T-helper 2 cell treated with Interferon-gamma antibody and Interleukin-4, amounts not matched to agents 5 μg/mL and 100 μg/mL, for 36 hours (primary cell): ENCODE data around the gene PTPRN2.

ENCODE experiments used
- DNase-seq: peaks from one replicate; pipeline ENCODE4 v3.0.0; 2021; ENCODE audit warnings: low spot score
- H3K27ac Mint-ChIP-seq: one replicate; pipeline ENCODE4 v1.8.0; 2021; ENCODE audit warnings: mild to moderate bottlenecking, mixed read lengths
- H3K27me3 Mint-ChIP-seq: one replicate; pipeline ENCODE4 v1.8.0; 2021; ENCODE audit warnings: low read depth, mixed read lengths
- H3K36me3 Mint-ChIP-seq: one replicate; pipeline ENCODE4 v1.8.0; 2021; ENCODE audit warnings: low read depth, mixed read lengths
- H3K4me1 Mint-ChIP-seq: one replicate; pipeline ENCODE4 v1.8.0; 2021; ENCODE audit warnings: low read depth, mixed read lengths
- H3K4me3 Mint-ChIP-seq: one replicate; pipeline ENCODE4 v1.8.0; 2022; ENCODE audit warnings: mild to moderate bottlenecking, moderate library complexity, mixed read lengths
- H3K9me3 Mint-ChIP-seq: one replicate; pipeline ENCODE4 v1.8.0; 2021; ENCODE audit warnings: mixed read lengths

PTPRN2 gene

DNA sequence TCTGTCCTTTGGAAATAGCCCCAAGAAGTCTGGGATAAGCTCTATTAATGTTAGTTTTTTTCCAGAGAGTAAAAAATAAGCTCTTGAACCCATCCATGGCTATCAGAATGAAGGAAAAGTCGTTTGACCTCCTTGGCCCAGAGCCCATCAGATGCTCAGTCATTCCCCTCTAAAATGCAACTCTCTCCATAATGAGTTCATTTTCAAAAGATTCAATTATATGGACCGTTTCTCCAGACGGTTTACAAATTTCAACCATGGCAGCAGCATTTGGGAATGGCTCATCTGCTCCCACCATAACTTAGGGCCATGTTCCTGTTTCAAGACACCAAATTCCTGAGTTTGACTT is 220.0 kb downstream of the PTPRN2 start:
- no peaks in the 10 kb centered on the region for H3K36me3 Mint-ChIP-seq
- H3K4me1 Mint-ChIP-seq = no peaks in the 10 kb centered on the region
- H3K27ac Mint-ChIP-seq = no peak overlapping the region
- H3K4me3 Mint-ChIP-seq = no peak overlapping the region
- peaks cover 6% of the 10 kb centered on the region for H3K9me3 Mint-ChIP-seq
- H3K27me3 Mint-ChIP-seq = no peaks in the 10 kb centered on the region
- no peak for DNase-seq

DNA sequence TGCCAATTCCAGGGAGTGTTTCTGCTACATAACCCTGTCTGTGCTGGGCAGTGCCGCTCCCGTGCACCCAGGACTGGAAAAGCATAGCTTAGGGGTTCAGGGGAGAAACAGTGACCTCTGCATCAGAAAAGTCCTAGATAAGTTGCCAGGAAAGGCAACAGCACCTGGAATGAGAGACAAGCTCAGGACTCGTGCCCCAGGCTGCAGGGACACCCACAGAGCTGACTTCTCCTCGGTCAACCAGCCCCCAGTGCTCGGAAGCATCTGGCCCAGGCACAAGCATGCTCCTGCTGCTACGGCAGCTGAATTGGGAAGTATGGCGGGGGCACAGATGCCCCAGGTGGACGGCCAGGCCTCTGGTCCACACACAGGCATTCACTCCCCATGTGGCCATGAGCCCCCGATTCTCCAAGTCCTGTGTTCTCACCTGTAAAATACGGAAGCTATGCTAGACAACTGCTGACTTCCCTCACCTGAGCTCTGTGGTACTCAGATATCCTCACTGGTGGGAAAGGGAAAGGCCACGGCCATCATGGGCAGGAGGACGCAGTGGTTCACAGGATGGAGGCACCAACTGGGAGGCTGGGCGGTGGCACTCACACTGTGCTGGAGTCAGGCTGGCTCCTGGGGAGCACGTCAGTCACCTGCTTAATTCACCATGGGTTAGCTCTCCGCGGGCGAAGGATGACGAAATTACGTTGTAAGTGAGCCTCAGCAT is 220.5 kb downstream of the PTPRN2 start:
- H3K36me3 Mint-ChIP-seq = no peaks in the 10 kb centered on the region
- no peaks in the 10 kb centered on the region for H3K27me3 Mint-ChIP-seq
- no peak overlapping the region for H3K27ac Mint-ChIP-seq
- H3K4me3 Mint-ChIP-seq = no peak overlapping the region
- DNase-seq = no peak
- H3K4me1 Mint-ChIP-seq = no peaks in the 10 kb centered on the region
- H3K9me3 Mint-ChIP-seq = peaks cover 6% of the 10 kb centered on the region

- no peak for DNase-seq
- H3K4me1 Mint-ChIP-seq = no peaks in the 10 kb centered on the region
- no peak overlapping the region for H3K4me3 Mint-ChIP-seq
- H3K9me3 Mint-ChIP-seq = peaks cover 6% of the 10 kb centered on the region
- H3K27me3 Mint-ChIP-seq = no peaks in the 10 kb centered on the region
- H3K27ac Mint-ChIP-seq = no peak overlapping the region
- H3K36me3 Mint-ChIP-seq = no peaks in the 10 kb centered on the region
Observed at GRCh38 chr7:158366346-158366745, 221.3 kb downstream of the PTPRN2 start.

DNA sequence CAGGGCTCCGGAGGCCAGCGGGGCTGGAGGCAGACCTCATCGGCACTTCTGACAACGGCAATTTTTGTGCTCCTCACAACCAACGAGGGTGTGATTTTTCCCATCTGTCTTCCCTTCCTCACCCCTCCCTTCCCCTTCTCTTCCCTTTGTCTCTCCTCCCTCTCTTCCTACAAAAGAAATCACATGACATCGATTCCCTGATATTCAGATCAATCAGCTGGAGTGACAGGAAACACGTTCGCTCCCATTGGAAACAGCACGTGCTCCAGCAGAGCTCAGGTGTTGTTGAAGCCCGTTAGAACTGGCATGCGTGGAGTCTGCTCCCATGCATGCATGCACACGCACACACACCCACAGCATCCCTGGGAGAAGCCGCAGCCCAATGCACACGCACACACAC is 222.4 kb downstream of the PTPRN2 start:
- DNase-seq = no peak
- no peaks in the 10 kb centered on the region for H3K36me3 Mint-ChIP-seq
- no peak overlapping the region for H3K4me3 Mint-ChIP-seq
- no peaks in the 10 kb centered on the region for H3K4me1 Mint-ChIP-seq
- H3K27ac Mint-ChIP-seq = no peak overlapping the region
- H3K9me3 Mint-ChIP-seq = peaks cover 6% of the 10 kb centered on the region
- no peaks in the 10 kb centered on the region for H3K27me3 Mint-ChIP-seq

- H3K27ac Mint-ChIP-seq = no peak overlapping the region
- peaks cover 6% of the 10 kb centered on the region for H3K9me3 Mint-ChIP-seq
- H3K27me3 Mint-ChIP-seq = no peaks in the 10 kb centered on the region
- H3K36me3 Mint-ChIP-seq = no peaks in the 10 kb centered on the region
- H3K4me3 Mint-ChIP-seq = no peak overlapping the region
- no peaks in the 10 kb centered on the region for H3K4me1 Mint-ChIP-seq
- DNase-seq = no peak
Observed at GRCh38 chr7:158364451-158364850, 223.2 kb downstream of the PTPRN2 start.

- Mint-ChIP-seq H3K9me3 (peaks cover 6% of the 10 kb centered on the region), H3K36me3 (no peaks in the 10 kb centered on the region), H3K27me3 (no peaks in the 10 kb centered on the region), H3K4me1 (no peaks in the 10 kb centered on the region), H3K27ac (no peak overlapping the region), H3K4me3 (no peak overlapping the region)
- no peak for DNase-seq
Observed at GRCh38 chr7:158362912-158363905, 224.4 kb downstream of the PTPRN2 start.

DNA sequence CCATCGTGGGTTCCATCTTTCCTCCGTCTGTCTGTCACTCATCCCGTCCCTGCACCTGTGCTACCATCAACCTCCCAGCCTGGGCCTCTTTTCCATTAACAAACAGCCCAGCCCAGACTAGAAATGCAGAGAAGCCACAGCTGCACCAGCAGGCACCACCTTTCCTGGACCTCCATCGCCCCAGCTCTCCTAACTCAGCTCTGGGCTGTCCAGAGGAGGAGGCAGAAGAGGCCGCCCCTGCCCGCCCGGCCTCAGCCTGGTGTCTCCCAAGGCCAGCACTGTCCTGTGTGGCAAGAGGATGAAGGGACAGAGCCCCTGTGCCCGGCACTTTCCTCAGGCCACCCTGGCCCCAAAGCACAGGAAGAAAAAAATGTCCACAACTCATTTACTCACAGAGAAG is 225.6 kb downstream of the PTPRN2 start:
- no peaks in the 10 kb centered on the region for H3K36me3 Mint-ChIP-seq
- H3K4me1 Mint-ChIP-seq = no peaks in the 10 kb centered on the region
- no peak for DNase-seq
- H3K27me3 Mint-ChIP-seq = no peaks in the 10 kb centered on the region
- H3K9me3 Mint-ChIP-seq = peaks cover 6% of the 10 kb centered on the region
- H3K4me3 Mint-ChIP-seq = no peak overlapping the region
- no peak overlapping the region for H3K27ac Mint-ChIP-seq

GRCh38 chr7:158361326-158361946 is 226.2 kb downstream of the PTPRN2 start:
- no peaks in the 10 kb centered on the region for H3K36me3 Mint-ChIP-seq

DNA sequence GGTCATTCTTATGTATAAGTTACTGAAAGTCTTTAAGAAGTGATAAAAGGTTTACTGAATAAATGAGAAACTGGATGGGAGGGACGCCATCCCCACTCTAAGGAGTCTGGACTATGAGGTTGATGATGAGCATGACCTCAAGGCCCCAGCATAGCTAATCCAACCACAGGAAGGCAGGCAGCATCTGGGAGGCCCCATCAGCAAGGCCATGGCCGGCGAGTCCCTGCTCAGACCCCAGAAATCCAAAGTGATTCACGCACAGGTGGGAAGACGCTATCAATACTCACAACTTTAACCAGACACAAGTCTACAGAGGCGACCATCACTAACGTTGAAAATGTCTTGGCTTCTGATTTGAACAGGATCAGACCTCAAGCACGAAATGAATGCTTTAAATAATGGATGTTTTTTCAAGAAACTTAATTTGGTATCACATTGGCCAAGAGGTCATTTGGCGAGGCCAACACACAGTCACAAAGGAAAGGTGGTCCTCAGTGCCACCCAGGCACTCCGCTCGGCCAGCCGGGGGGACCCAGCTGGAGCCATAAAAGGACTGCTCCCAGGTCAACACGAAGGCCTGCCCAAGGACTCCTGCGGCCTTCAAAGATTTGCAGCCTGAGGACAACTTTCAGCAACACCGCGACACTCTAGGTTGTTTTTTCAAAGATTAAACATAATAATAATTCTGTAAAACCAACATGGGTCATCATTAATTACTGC is 228.5 kb downstream of the PTPRN2 start:
- no peaks in the 10 kb centered on the region for H3K36me3 Mint-ChIP-seq
- H3K4me3 Mint-ChIP-seq = no peak overlapping the region
- no peaks in the 10 kb centered on the region for H3K27me3 Mint-ChIP-seq
- DNase-seq = no peak
- H3K9me3 Mint-ChIP-seq = no peaks in the 10 kb centered on the region
- H3K27ac Mint-ChIP-seq = no peak overlapping the region
- no peaks in the 10 kb centered on the region for H3K4me1 Mint-ChIP-seq

More at GRCh38 chr7:158361326-158361946, 226.2 kb downstream of the PTPRN2 start:
- no peak overlapping the region for H3K4me3 Mint-ChIP-seq
- peaks cover 6% of the 10 kb centered on the region for H3K9me3 Mint-ChIP-seq
- DNase-seq = no peak
- H3K4me1 Mint-ChIP-seq = no peaks in the 10 kb centered on the region
- peak overlapping the region; percentile 36 for H3K27ac Mint-ChIP-seq
- H3K27me3 Mint-ChIP-seq = no peaks in the 10 kb centered on the region

GRCh38 chr7:158357898-158358821 is 229.5 kb downstream of the PTPRN2 start:
- H3K4me1 Mint-ChIP-seq = no peaks in the 10 kb centered on the region
- DNase-seq = no peak
- H3K9me3 Mint-ChIP-seq = no peaks in the 10 kb centered on the region
- no peak overlapping the region for H3K27ac Mint-ChIP-seq
- H3K27me3 Mint-ChIP-seq = no peaks in the 10 kb centered on the region
- H3K36me3 Mint-ChIP-seq = no peaks in the 10 kb centered on the region
- H3K4me3 Mint-ChIP-seq = no peak overlapping the region

DNA sequence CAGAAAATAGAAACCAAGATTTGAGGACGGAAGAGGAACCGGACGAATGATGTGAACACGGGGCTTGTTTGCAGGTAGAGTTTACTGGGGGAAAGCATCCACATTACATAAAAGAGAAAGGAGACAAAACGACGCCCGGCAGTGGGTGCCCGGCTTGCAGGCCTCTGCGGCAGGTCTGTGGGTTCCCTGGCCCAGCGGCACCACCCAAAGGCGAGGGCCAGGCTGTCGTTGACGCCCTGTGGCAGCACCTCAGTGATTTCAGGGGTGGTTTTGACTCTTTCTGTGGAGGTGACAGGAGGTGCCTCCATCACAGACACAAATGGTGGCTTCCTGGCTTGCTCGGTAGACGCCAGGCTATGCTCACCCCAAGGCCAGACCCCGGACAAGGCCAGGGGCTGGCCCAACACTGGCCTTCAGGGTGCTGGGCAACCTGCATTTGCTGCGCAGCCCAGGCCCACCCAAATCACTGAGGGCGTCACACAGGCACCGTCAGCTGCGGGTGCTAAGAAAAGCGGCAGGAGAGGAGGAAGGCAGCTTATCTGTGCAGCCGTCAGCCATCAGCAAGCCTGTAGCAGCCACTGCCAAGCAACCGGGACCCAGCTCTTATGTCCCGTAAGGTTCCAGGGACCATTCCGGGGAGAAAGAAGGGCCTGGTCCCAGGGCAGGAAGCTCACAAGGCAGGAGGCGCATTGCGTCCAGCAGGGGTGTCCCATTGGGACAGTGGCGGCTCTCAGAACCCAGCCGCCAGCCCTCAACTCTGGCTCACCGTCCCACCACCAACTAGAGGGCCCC is 230.3 kb downstream of the PTPRN2 start:
- Mint-ChIP-seq H3K27ac (no peak overlapping the region), H3K27me3 (no peaks in the 10 kb centered on the region), H3K4me1 (no peaks in the 10 kb centered on the region), H3K36me3 (no peaks in the 10 kb centered on the region), H3K4me3 (no peak overlapping the region), H3K9me3 (no peaks in the 10 kb centered on the region)
- no peak for DNase-seq

DNA sequence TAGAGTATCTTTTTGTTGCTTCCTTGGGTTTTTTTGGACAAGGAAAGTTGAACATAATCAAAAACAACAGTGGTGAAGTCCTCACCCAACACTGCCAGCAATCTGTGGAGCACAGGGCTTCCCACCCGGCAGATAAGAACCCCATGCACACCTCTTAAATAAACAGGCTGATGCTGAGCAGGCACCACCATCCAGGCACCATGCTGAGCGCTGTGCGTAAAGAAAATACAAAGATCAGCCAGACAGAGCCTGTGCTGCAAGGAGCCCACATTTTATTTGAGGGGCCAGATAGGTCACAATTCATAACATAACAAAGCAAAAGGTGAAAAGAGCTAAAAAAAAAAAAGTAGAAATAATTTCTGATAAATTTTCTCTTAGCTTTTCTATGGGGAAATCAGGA is 231.2 kb downstream of the PTPRN2 start:
- no peak for DNase-seq
- Mint-ChIP-seq H3K4me1 (no peaks in the 10 kb centered on the region), H3K4me3 (no peak overlapping the region), H3K27ac (no peak overlapping the region), H3K9me3 (no peaks in the 10 kb centered on the region), H3K27me3 (no peaks in the 10 kb centered on the region), H3K36me3 (no peaks in the 10 kb centered on the region)
